ENCODE results near the gene YY1AP1. TPM values are rescaled to one million over a fixed set of nuclear protein-coding genes. Genes with fewer than 3 reads are reported as not detected.
"Not testable (repeated sequence)": the region's sequence is repeated elsewhere in the genome, so short reads cannot be mapped to it uniquely, and the experiment has no call there.

Gene YY1AP1
- polyA plus RNA-seq, 1 experiment = 70.0 TPM

GRCh38 chr1:155669233-155670162 lies 19.1 kb downstream of the YY1AP1 start:
- no peak for DNase-seq (ENCODE audit: low read depth, low spot score)
- H3K9me3 ChIP-seq (ENCODE audit: control insufficient read depth, insufficient read depth, low read length) = no peaks in the 10 kb centered on the region
- no peak overlapping the region for H3K4me3 ChIP-seq (ENCODE audit: low read depth, low read length)
- no peaks in the 10 kb centered on the region for H3K27me3 ChIP-seq (ENCODE audit: control insufficient read depth, insufficient read depth, low read length)
- CTCF ChIA-PET = no interaction called here
- POLR2A ChIA-PET = no interaction called here
- TF ChIP-seq CTCF (IDR thresholded peaks at IDR 0.05; ENCODE audit: low read depth, low read length) = no peak
- H3K27ac ChIP-seq (ENCODE audit: low read depth, low read length) = no peak overlapping the region

GRCh38 chr1:155661239-155661638 lies 27.3 kb downstream of the YY1AP1 start:
- POLR2A ChIA-PET; CTCF ChIA-PET; H3K27me3 ChIP-seq (ENCODE audit: control insufficient read depth, insufficient read depth, low read length); H3K27ac ChIP-seq (ENCODE audit: low read depth, low read length); H3K9me3 ChIP-seq (ENCODE audit: control insufficient read depth, insufficient read depth, low read length); DNase-seq (ENCODE audit: low read depth, low spot score); H3K4me3 ChIP-seq (ENCODE audit: low read depth, low read length): not testable (repeated sequence)

- CTCF ChIA-PET = no interaction called here
- no peaks in the 10 kb centered on the region for H3K27me3 ChIP-seq (ENCODE audit: control insufficient read depth, insufficient read depth, low read length)
- no peaks in the 10 kb centered on the region for H3K9me3 ChIP-seq (ENCODE audit: control insufficient read depth, insufficient read depth, low read length)
- POLR2A ChIA-PET = no interaction called here
- no peak for DNase-seq (ENCODE audit: low read depth, low spot score)
- no peak overlapping the region for H3K27ac ChIP-seq (ENCODE audit: low read depth, low read length)
- TF ChIP-seq CTCF (IDR thresholded peaks at IDR 0.05; ENCODE audit: low read depth, low read length) = no peak
- H3K4me3 ChIP-seq (ENCODE audit: low read depth, low read length) = no peak overlapping the region
These were observed 31.1 kb downstream of the YY1AP1 start for GRCh38 chr1:155657463-155657862.

GRCh38 chr1:155652951-155653350 lies 35.6 kb downstream of the YY1AP1 start:
- no peaks in the 10 kb centered on the region for H3K9me3 ChIP-seq (ENCODE audit: control insufficient read depth, insufficient read depth, low read length)
- H3K27me3 ChIP-seq (ENCODE audit: control insufficient read depth, insufficient read depth, low read length) = no peaks in the 10 kb centered on the region
- H3K27ac ChIP-seq (ENCODE audit: low read depth, low read length) = no peak overlapping the region
- TF ChIP-seq CTCF (IDR thresholded peaks at IDR 0.05; ENCODE audit: low read depth, low read length) = no peak
- ChIA-PET CTCF (interaction anchor here (0.7 kb wide), 1 partner anchor 404 kb away, joined by 4 read pairs; no protein-coding TSS in a partner anchor), POLR2A (no interaction called here)
- DNase-seq (ENCODE audit: low read depth, low spot score) = no peak
- H3K4me3 ChIP-seq (ENCODE audit: low read depth, low read length) = no peak overlapping the region

GRCh38 chr1:155651861-155652661 lies 36.5 kb downstream of the YY1AP1 start:
- no peak overlapping the region for H3K4me3 ChIP-seq (ENCODE audit: low read depth, low read length)
- no peaks in the 10 kb centered on the region for H3K27me3 ChIP-seq (ENCODE audit: control insufficient read depth, insufficient read depth, low read length)
- POLR2A ChIA-PET = no interaction called here
- CTCF ChIA-PET = interaction anchor here (0.5 to 1.9 kb wide), 3 partner anchors 12 to 402 kb away, joined by 3 to 13 read pairs (median 3); no protein-coding TSS in a partner anchor
- H3K9me3 ChIP-seq (ENCODE audit: control insufficient read depth, insufficient read depth, low read length) = no peaks in the 10 kb centered on the region
- TF ChIP-seq CTCF (IDR thresholded peaks at IDR 0.05; ENCODE audit: low read depth, low read length) = no peak
- DNase-seq (ENCODE audit: low read depth, low spot score) = no peak
- H3K27ac ChIP-seq (ENCODE audit: low read depth, low read length) = no peak overlapping the region

All from AG04450 (cell line).